Testis (tissue), 3 donors: Measurements from ENCODE around the gene CABP2. TPM values are rescaled to one million over a fixed set of nuclear protein-coding genes. Genes with fewer than 3 reads are reported as not detected.
"Not testable (repeated sequence)": the region's sequence is repeated elsewhere in the genome, so short reads cannot be mapped to it uniquely, and the experiment has no call there.

ENCODE experiments used
- DNase-seq: peaks from one replicate; pipeline ENCODE4 v3.0.0-alpha.2; 2019
- H3K27ac ChIP-seq, 2 donors: fragments of 200-600 bp; sonication (generic); one replicate each; pipeline ENCODE4 v1.5.1; 2019
- H3K27me3 ChIP-seq: fragments of 200-600 bp; sonication (generic); one replicate; pipeline ENCODE4 v1.5.1; 2019
- H3K36me3 ChIP-seq: fragments of 200-600 bp; sonication (generic); one replicate; pipeline ENCODE4 v1.5.1; 2017; ENCODE audit warnings: low read depth; ENCODE audit errors: missing control alignments
- H3K4me1 ChIP-seq: fragments of 200-600 bp; sonication (generic); one replicate; pipeline ENCODE4 v1.5.1; 2019
- H3K4me3 ChIP-seq, 2 donors: fragments of 200-600 bp; sonication (generic); one replicate each; pipeline ENCODE4 v1.5.1; 2017 to 2019
- H3K9me3 ChIP-seq: fragments of 200-600 bp; sonication (generic); one replicate; pipeline ENCODE4 v1.5.1; 2017
- POLR2A ChIP-seq: fragments of 450-650 bp; IDR thresholded peaks from one replicate; pipeline ENCODE4 v1.6.1; 2017; ENCODE audit warnings: antibody characterized with exemption, mild to moderate bottlenecking, moderate library complexity
- WGBS, 2 donors: methylation state at CpG; one replicate each; pipeline ENCODE4 v1.1.5; 2018; 5-methylcytosine and 5-hydroxymethylcytosine counted together
- intact Hi-C: fragments of 100-400 bp; cut with DNase I; formaldehyde crosslinking; loops from one replicate; pipeline ENCODE4 v1.15.1; 2023; ENCODE audit warnings: low total_unique reads
- polyA plus RNA-seq: library from polyadenylated mRNA; stranded (reverse); fragments of 350-450 nt; fragmentation: Illumina TruSeq; extraction: RNeasy Lipid Tissue Mini Kit (QIAGEN cat#74804); gene quantifications from one replicate; pipeline ENCODE4 v1.2.3, GENCODE V29; 2014; ENCODE audit warnings: low read depth, low replicate concordance; ENCODE audit not compliant: insufficient read depth
- total RNA-seq, 2 donors: library from RNA; depleted of rRNA; stranded (reverse); fragments of >200 nt; gene quantifications; one replicate each; pipeline ENCODE4 v1.2.3, GENCODE V29; 2016
- TF ChIP-seq, protein P1 (sequence below), 3 experiments: fragments of 450-650 bp in 2 of 3; fragments of 200-600 bp in 1 of 3; sonication (generic) in 1 of 3; IDR thresholded peaks; one replicate each; pipeline ENCODE4 v1.5.1; 2016 to 2019; ENCODE audit warnings: antibody characterized with exemption in 3 of 3, mild to moderate bottlenecking in 2 of 3, moderate library complexity in 1 of 3

Gene CABP2
- total and polyA plus RNA-seq, 3 donors from 2014 or later: not detected

DNA sequence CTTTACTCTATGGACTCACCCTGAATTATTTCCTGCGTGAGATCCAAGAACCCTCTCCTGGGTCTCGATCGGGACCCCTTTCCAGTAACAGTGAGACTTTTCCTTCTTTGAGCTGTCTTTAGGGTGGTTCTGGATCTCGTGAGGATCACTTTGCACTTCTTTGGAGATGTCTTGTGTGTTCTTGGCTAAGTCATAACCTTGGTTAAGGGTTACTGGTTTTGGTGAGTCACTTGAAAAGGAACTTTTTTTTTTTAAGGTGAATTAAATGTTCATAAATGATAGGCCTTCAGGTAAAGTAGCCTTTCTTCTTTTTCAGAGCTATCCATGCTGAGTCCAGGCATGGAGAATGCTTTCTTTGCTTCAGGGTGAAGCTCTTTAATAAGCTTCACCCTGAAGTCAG is 41.0 kb upstream of the CABP2 start:
- peaks cover 4% of the 10 kb centered on the region for H3K4me1 ChIP-seq
- H3K4me3 ChIP-seq: no peak overlapping the region
- TF ChIP-seq, protein P1, sequence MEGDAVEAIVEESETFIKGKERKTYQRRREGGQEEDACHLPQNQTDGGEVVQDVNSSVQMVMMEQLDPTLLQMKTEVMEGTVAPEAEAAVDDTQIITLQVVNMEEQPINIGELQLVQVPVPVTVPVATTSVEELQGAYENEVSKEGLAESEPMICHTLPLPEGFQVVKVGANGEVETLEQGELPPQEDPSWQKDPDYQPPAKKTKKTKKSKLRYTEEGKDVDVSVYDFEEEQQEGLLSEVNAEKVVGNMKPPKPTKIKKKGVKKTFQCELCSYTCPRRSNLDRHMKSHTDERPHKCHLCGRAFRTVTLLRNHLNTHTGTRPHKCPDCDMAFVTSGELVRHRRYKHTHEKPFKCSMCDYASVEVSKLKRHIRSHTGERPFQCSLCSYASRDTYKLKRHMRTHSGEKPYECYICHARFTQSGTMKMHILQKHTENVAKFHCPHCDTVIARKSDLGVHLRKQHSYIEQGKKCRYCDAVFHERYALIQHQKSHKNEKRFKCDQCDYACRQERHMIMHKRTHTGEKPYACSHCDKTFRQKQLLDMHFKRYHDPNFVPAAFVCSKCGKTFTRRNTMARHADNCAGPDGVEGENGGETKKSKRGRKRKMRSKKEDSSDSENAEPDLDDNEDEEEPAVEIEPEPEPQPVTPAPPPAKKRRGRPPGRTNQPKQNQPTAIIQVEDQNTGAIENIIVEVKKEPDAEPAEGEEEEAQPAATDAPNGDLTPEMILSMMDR (IDR thresholded peaks at IDR 0.05): no peak
- TF ChIP-seq POLR2A: no peak
- no peaks in the 10 kb centered on the region for H3K27me3 ChIP-seq
- intact Hi-C loops: no loop called here
- H3K36me3 ChIP-seq: no peaks in the 10 kb centered on the region
- H3K27ac ChIP-seq: no peak overlapping the region
- H3K9me3 ChIP-seq: no peaks in the 10 kb centered on the region
- WGBS, 2 donors: 91 to 96% methylated on average over 4 of the region's 4 CpGs
- DNase-seq: no peak

DNA sequence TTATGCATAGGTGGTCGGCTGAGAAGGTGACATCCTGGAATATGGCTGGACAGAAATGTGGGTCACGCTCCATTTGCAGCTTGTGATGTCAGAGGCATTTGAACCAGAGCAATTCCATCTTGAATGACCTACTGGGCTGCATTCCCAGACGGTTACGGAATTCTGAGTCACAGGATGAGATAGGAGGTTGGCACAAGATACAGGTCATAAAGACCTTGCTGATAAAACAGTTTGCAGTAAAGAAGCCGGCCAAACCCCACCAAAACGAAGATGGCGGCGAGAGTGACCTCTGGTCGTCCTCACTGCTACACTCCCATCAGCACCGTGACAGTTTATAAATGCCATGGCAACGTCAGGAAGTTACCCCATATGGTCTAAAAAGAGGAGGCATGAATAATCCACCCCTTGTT is 40.5 kb upstream of the CABP2 start:
- H3K9me3 ChIP-seq, intact Hi-C loops, H3K36me3 ChIP-seq, H3K4me1 ChIP-seq, H3K4me3 ChIP-seq, H3K27me3 ChIP-seq, H3K27ac ChIP-seq: not testable (repeated sequence)
- 42 to 60% methylated on average over 11 of the region's 11 CpGs for WGBS, 2 donors
- DNase-seq: peak; percentile 80

DNA sequence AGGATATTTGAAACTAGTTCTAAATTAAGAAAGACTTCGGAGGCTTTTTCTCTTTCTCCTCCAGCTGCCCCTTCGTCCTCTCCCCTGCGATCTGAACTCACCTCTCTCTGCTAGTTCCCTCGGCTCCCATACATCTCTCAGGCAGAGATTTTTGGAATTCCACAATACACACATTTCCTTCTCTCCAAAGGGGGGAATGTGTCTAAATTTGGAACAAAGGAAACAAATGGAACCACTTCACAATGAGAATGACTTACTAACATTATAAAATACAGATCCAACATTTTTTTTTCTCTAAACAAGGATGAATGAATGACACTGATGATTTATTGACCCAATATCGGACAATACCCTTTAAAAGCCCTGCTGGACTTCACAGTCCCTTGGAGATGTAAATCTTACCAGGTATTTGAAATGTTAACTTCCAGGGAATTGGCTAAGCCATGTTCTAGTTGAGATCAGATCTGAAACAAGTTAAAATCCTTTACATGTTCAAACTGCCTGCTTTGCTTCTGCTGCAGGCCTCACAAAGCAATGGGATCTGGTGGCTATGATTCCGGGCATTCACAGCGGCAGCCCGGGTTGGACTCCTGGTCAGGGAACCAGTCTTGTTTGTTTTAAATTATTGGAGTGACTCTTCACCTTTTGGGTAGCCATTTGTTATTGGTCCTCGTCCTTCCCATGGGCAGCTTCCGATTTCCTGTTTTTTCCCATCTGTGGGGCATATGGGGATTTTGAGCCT is 39.9 kb upstream of the CABP2 start:
- 68 to 78% methylated on average over 10 of the region's 10 CpGs for WGBS, 2 donors
- no peak for DNase-seq
- no peak overlapping the region for H3K27ac ChIP-seq
- H3K4me1 ChIP-seq: peaks cover 4% of the 10 kb centered on the region
- TF ChIP-seq POLR2A: no peak
- TF ChIP-seq, protein P1 (IDR thresholded peaks at IDR 0.05): no peak
- H3K27me3 ChIP-seq: no peaks in the 10 kb centered on the region
- H3K9me3 ChIP-seq: no peaks in the 10 kb centered on the region
- no peaks in the 10 kb centered on the region for H3K36me3 ChIP-seq
- intact Hi-C loops: no loop called here
- H3K4me3 ChIP-seq: no peak overlapping the region

DNA sequence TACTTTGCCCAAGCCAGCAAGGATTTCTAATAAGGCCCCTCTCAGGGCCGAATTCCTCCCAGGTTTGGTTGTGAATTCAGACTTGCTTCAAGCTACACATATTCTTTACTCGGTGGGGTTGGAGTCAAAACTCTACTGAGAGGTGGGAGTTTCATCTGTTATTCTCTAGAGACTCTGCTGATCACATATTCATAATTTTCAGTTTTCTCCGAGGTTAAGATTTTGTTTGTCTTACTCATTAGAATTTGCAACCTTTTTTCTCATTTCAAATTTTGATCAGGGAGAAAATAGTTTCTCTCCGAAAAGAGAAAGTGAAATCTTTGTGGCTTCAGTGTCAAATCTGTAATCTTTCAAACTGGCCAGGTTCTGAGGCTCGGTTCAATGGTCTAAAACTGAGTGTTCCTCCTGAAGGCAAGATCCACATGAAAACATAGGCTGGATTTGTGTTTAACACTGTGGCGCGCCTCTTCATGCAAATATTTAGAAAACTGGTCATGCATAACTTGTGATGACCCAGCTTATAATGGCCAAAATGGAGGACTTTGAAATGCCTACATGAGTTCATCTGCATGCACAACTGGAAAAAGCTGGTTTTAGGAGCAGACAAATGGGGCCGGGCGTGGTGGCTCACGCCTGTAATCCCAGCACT is 38.8 kb upstream of the CABP2 start:
- H3K9me3 ChIP-seq: no peaks in the 10 kb centered on the region
- DNase-seq: no peak
- WGBS, 2 donors: 78 to 82% methylated on average over 10 of the region's 10 CpGs
- H3K36me3 ChIP-seq: no peaks in the 10 kb centered on the region
- H3K4me1 ChIP-seq: peaks cover 4% of the 10 kb centered on the region
- H3K27me3 ChIP-seq: no peaks in the 10 kb centered on the region
- H3K27ac ChIP-seq: no peak overlapping the region
- TF ChIP-seq POLR2A: no peak
- TF ChIP-seq, protein P1 (IDR thresholded peaks at IDR 0.05): no peak
- intact Hi-C loops: no loop called here
- H3K4me3 ChIP-seq: no peak overlapping the region

DNA sequence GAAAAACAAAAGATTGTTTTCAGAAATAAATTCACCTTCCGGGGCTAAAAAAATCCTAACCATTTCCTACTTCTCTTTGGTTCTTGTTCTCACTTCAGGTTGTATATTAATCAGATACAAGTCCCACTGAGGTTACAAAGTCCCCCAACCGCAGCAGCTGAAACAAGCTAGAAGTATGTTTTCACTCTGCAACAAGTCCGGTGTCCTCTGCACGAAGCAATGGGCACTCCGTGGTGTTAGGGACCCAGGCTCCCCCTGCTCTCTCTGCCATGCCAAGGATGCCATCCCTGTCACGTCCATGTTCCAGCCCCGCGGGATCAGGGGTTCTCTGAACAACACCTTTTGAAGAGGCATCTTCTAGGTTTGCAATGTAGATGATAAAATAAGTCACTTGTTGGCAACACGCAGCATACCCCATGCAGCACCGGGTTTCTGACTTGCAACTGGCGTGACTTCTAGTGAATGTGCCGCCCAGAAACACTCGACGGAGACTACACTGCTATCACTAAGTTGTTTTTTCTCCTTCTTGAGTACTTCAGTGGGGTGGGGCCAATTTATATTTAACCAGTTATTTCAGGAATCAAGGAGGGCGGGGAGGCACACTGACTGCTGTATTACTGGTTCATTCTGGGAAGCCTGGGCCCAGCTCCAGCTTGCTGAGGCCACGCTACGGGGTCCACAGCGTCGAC is 35.0 kb upstream of the CABP2 start:
- intact Hi-C loops: no loop called here
- Histone ChIP-seq H3K9me3 (no peaks in the 10 kb centered on the region), H3K27ac (no peak overlapping the region), H3K27me3 (no peaks in the 10 kb centered on the region), H3K4me1 (peaks cover 1% of the 10 kb centered on the region), H3K36me3 (no peaks in the 10 kb centered on the region), H3K4me3 (no peak overlapping the region)
- no peak for DNase-seq
- WGBS, 2 donors: 34 to 57% methylated on average over 19 of the region's 19 CpGs
- TF ChIP-seq POLR2A: no peak
- TF ChIP-seq, protein P1 (IDR thresholded peaks at IDR 0.05): no peak
